SK-N-SH (cell line): ENCODE measurements around the gene BMP5. TPM values are rescaled to one million over a fixed set of nuclear protein-coding genes. Genes with fewer than 3 reads are reported as not detected.

Experiments used
- CTCF ChIA-PET: fragments of 300-600, 350-600 bp; formaldehyde crosslinking; extraction: SDS; loops from one replicate; lab custom pipeline; 2021; lab: Yijun Ruan, JAX
- POLR2A ChIA-PET: fragments of 350-600 bp; sonication (Branson Sonifier 250); formaldehyde crosslinking; extraction: SDS; loops from one replicate; lab custom pipeline; 2020; ENCODE audit warnings: antibody characterized with exemption, inconsistent platforms; lab: Yijun Ruan, JAX
- DNase-seq: peaks from one replicate; pipeline ENCODE4 v3.0.0; 2012
- H2AFZ ChIP-seq: fragments of 200-600 bp; sonication (generic); 2 replicates; pipeline ENCODE4 v1.8.1; 2016; ENCODE audit warnings: antibody characterized with exemption, mild to moderate bottlenecking, low read depth
- H3F3A ChIP-seq: fragments of 200-600 bp; sonication (generic); replicated peaks from 2 replicates; pipeline ENCODE3; 2016; ENCODE audit warnings: antibody characterized with exemption, mild to moderate bottlenecking; ENCODE audit not compliant: insufficient read depth
- H3K27ac ChIP-seq, 2 experiments: fragments of 200-500 bp in 1 of 2; fragments of 200-600 bp in 1 of 2; sonication (Bioruptor generic) in 1 of 2; sonication (generic), shearing (Covaris generic) in 1 of 2; 2 replicates each; pipeline versions ENCODE4 v1.5.1 to v1.6.1; 2014 to 2016; ENCODE audit warnings: low read depth in 2 of 2, inconsistent platforms in 1 of 2, low read length in 1 of 2, mild to moderate bottlenecking in 1 of 2, mixed read lengths in 1 of 2
- H3K27me3 ChIP-seq: fragments of 200-600 bp; sonication (generic), shearing (Covaris generic); 2 replicates; pipeline ENCODE4 v1.6.1; 2016; ENCODE audit warnings: mixed run types; ENCODE audit not compliant: insufficient read depth
- H3K36me3 ChIP-seq, 2 experiments: fragments of 200-500 bp in 1 of 2; fragments of 200-600 bp in 1 of 2; sonication (Bioruptor generic) in 1 of 2; sonication (generic) in 1 of 2; replicated peaks in 1 of 2; 2 replicates each; pipeline versions ENCODE3 to v1.5.1; 2014 to 2016; ENCODE audit warnings: low read length in 1 of 2, mild to moderate bottlenecking in 1 of 2; ENCODE audit not compliant: insufficient read depth in 2 of 2, control insufficient read depth in 1 of 2
- H3K4me1 ChIP-seq, 2 experiments: fragments of 200-500 bp in 1 of 2; fragments of 200-600 bp in 1 of 2; sonication (Bioruptor generic) in 1 of 2; sonication (generic), shearing (Covaris generic) in 1 of 2; 2 replicates each; pipeline versions ENCODE4 v1.5.1 to v1.6.1; 2014 to 2016; ENCODE audit warnings: low read depth in 1 of 2, low read length in 1 of 2, mixed run types in 1 of 2; ENCODE audit not compliant: insufficient read depth in 2 of 2, control insufficient read depth in 1 of 2
- H3K4me2 ChIP-seq: fragments of 200-600 bp; sonication (generic), shearing (Covaris generic); 2 replicates; pipeline ENCODE4 v1.6.1; 2017; ENCODE audit warnings: mixed run types
- H3K4me3 ChIP-seq, 2 experiments: fragments of 200-500 bp in 1 of 2; fragments of 200-600 bp in 1 of 2; sonication (Bioruptor generic) in 1 of 2; sonication (generic), shearing (Covaris generic) in 1 of 2; 2 replicates each; pipeline versions ENCODE4 v1.5.1 to v1.8.1; 2014 to 2016; ENCODE audit warnings: low read depth in 2 of 2, inconsistent platforms in 1 of 2, low read length in 1 of 2, mild to moderate bottlenecking in 1 of 2, mixed read lengths in 1 of 2, moderate library complexity in 1 of 2
- H3K79me2 ChIP-seq: fragments of 200-600 bp; sonication (generic); 2 replicates; pipeline ENCODE4 v1.8.1; 2017; ENCODE audit warnings: mild to moderate bottlenecking; ENCODE audit not compliant: insufficient read depth
- H3K9ac ChIP-seq: fragments of 200-600 bp; sonication (generic); 2 replicates; pipeline ENCODE4 v1.6.1; 2017; ENCODE audit warnings: mixed run types
- H3K9me2 ChIP-seq: fragments of 200-600 bp; sonication (generic); 2 replicates; pipeline ENCODE4 v1.6.1; 2017; ENCODE audit warnings: mixed run types
- H3K9me3 ChIP-seq: fragments of 200-600 bp; sonication (generic); 2 replicates; pipeline ENCODE4 v1.6.1; 2017; ENCODE audit warnings: mixed run types, mild to moderate bottlenecking, moderate library complexity
- H4K20me1 ChIP-seq: fragments of 200-600 bp; sonication (generic); 2 replicates; pipeline ENCODE4 v1.6.1; 2017; ENCODE audit warnings: mild to moderate bottlenecking, mixed run types; ENCODE audit not compliant: insufficient read depth
- EP300 ChIP-seq, 2 experiments: IDR thresholded peaks; 2 replicates each; pipeline versions ENCODE4 v1.4.0 to v1.6.1; 2012; ENCODE audit warnings: borderline replicate concordance in 1 of 2, low read depth in 1 of 2, low read length in 1 of 2
- FOSL2 ChIP-seq: IDR thresholded peaks from 2 replicates; pipeline ENCODE4 v1.4.0; 2012; ENCODE audit warnings: low read depth, mild to moderate bottlenecking, moderate library complexity, borderline replicate concordance
- FOXM1 ChIP-seq: IDR thresholded peaks from 2 replicates; pipeline ENCODE4 v1.4.0; 2012; ENCODE audit warnings: low read depth, mild to moderate bottlenecking
- GATA2 ChIP-seq: sonication (generic); formaldehyde crosslinking; IDR thresholded peaks from 2 replicates; pipeline ENCODE4 v1.5.0; 2020; ENCODE audit warnings: mild to moderate bottlenecking, missing genetic modification reagents
- IRF3 ChIP-seq: fragments of 150-350 bp; IDR thresholded peaks from 2 replicates; pipeline ENCODE4 v1.6.1; 2016; ENCODE audit warnings: mild to moderate bottlenecking, low read depth, low read length
- JUND ChIP-seq: IDR thresholded peaks from 2 replicates; pipeline ENCODE4 v1.4.0; 2012
- NFIC ChIP-seq: IDR thresholded peaks from 2 replicates; pipeline ENCODE4 v1.4.0; 2012; ENCODE audit warnings: borderline replicate concordance
- POLR2AphosphoS5 ChIP-seq: IDR thresholded peaks from 2 replicates; pipeline ENCODE4 v1.6.1; 2012; ENCODE audit warnings: low read depth, low read length
- RXRA ChIP-seq: IDR thresholded peaks from 2 replicates; pipeline ENCODE4 v1.4.0; 2012; ENCODE audit warnings: low read depth, mild to moderate bottlenecking, borderline replicate concordance
- TCF12 ChIP-seq: IDR thresholded peaks from 2 replicates; pipeline ENCODE4 v1.4.0; 2012
- TEAD4 ChIP-seq: IDR thresholded peaks from 2 replicates; pipeline ENCODE4 v1.4.0; 2012; ENCODE audit warnings: mild to moderate bottlenecking, borderline replicate concordance; ENCODE audit not compliant: insufficient read depth
- ZBTB33 ChIP-seq: IDR thresholded peaks from 2 replicates; pipeline ENCODE4 v1.4.0; 2012; ENCODE audit warnings: low read depth, borderline replicate concordance
- WGBS: methylation state at CpG from one replicate; pipeline ENCODE4 v1.1.6; 2017; ENCODE audit warnings: low lambda C conversion rate; 5-methylcytosine and 5-hydroxymethylcytosine counted together
- polyA plus RNA-seq, 3 experiments: library from polyadenylated mRNA; depleted of rRNA; stranded (reverse); fragments of >200 nt; gene quantifications; 2 replicates each; pipeline ENCODE4 v1.2.3, GENCODE V29; 2012
- TF ChIP-seq, protein P1 (sequence below): IDR thresholded peaks from 2 replicates; pipeline ENCODE4 v1.4.0; 2012; ENCODE audit warnings: low read depth
- TF ChIP-seq, protein P2 (sequence below): IDR thresholded peaks from 2 replicates; pipeline ENCODE4; 2012

BMP5 gene
- polyA plus RNA-seq, 1 of the 3 experiments (the other 2 are of a cell fraction), result 0.05 TPM

DNA sequence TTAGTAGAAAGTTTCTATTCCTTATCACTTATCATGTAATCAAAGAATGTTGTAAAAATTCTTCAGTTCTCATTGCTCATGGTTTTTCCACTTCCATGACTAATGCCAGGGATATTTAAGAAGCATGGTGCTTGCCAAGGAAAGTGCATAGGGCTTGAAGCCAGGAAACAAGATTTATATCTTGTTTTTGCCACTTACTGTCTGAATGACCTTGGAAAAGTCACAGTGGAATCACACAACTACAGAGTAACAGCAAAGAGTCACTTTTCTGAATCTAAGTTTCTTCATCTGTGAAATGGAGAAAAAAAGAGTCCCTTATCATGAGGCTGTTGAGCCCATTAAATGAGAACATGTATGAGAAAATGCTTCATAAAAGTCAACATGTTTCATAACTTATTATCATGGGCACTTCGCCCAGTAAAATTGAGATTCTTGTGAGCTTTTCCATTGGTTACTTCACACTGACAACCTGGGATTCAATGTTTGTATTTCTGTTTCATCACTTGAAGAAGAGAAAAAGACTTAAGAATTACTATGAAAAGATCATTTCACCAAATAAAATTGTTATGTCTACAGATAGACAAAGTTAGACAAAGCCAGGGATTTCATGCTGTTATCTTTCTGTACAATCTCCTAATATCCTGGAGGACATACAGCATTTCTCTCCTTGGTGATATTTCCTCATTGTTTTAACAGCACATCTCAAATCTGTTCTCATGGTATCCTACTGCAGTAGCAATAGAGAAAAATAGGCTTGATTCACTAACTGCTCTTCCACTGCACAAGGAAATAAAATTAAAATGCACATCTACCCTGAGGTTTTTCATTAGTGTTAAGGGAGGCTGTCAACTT is 7.6 kb upstream of the BMP5 start:
- DNase-seq, result no peak
- Histone ChIP-seq H3K27me3 (no peaks in the 10 kb centered on the region), H3K9me2 (no peaks in the 10 kb centered on the region), H3K36me3 (no peaks in the 10 kb centered on the region), H3K4me1 (no peaks in the 10 kb centered on the region; a peak in 1 of 4 replicates), H2AFZ (no peak overlapping the region), H3K27ac (peak overlapping the region in 1 of 2 experiments; percentile 24; a peak in 2 of 4 replicates), H3K4me3 (no peak overlapping the region), H3K9ac (no peak overlapping the region), H3K4me2 (no peak overlapping the region), H3K79me2 (no peaks in the 10 kb centered on the region), H4K20me1 (no peaks in the 10 kb centered on the region), H3F3A (peaks cover 13% of the 10 kb centered on the region), H3K9me3 (no peaks in the 10 kb centered on the region)
- WGBS, result 35% methylated on average over 1 of the region's 1 CpG
- TF ChIP-seq, protein P1, sequence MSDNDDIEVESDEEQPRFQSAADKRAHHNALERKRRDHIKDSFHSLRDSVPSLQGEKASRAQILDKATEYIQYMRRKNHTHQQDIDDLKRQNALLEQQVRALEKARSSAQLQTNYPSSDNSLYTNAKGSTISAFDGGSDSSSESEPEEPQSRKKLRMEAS, result peak; percentile 38; the same call in 1 of the 2 replicates
- TF ChIP-seq GATA2 (CRISPR knock-in tag) (no peak), ZBTB33 (0 out of 2 replicates have a peak, but pooled peaks have one; percentile 30), EP300 (IDR thresholded peaks at IDR 0.05; ENCODE audit: borderline replicate concordance in 1 of 2, low read depth in 1 of 2, low read length in 1 of 2) (peak in 1 of 2 experiments; percentile 86; a peak in 2 of 4 replicates), TEAD4 (peak; percentile 83), FOSL2 (peak; percentile 74), JUND (peak; percentile 90), RXRA (no peak; the same call in 1 of the 2 replicates), TCF12 (peak; percentile 85), IRF3 (no peak), NFIC (peak; percentile 95), POLR2AphosphoS5 (peak; percentile 50; the same call in 1 of the 2 replicates), FOXM1 (no peak)
- TF ChIP-seq, protein P2, sequence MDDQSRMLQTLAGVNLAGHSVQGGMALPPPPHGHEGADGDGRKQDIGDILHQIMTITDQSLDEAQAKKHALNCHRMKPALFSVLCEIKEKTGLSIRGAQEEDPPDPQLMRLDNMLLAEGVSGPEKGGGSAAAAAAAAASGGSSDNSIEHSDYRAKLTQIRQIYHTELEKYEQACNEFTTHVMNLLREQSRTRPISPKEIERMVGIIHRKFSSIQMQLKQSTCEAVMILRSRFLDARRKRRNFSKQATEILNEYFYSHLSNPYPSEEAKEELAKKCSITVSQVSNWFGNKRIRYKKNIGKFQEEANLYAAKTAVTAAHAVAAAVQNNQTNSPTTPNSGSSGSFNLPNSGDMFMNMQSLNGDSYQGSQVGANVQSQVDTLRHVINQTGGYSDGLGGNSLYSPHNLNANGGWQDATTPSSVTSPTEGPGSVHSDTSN, result peak; percentile 86
- CTCF ChIA-PET, result interaction anchor here (0.7 to 7.3 kb wide), 3 partner anchors 265 to 437 kb away, joined by 3 to 64 read pairs (median 3); no protein-coding TSS in a partner anchor
- POLR2A ChIA-PET, result no interaction called here
